Cardiac atrium fibroblast (primary cell): ENCODE measurements around the gene KRT38. TPM values are rescaled to one million over a fixed set of nuclear protein-coding genes. Genes with fewer than 3 reads are reported as not detected.

Source experiments
- total RNA-seq: library from RNA; depleted of rRNA; stranded (reverse); fragments of >200 nt; gene quantifications from 2 replicates; pipeline ENCODE4 v1.2.3, GENCODE V29; 2015

KRT38 gene
- total RNA-seq = not detected in 2 replicates

GRCh38 chr17:41440531-41441033 lies at the start of gene KRT38:
KRT38 (minus strand) TSS chr17:41440983; CDS start chr17:41440921, 62 bp downstream.

DNA sequence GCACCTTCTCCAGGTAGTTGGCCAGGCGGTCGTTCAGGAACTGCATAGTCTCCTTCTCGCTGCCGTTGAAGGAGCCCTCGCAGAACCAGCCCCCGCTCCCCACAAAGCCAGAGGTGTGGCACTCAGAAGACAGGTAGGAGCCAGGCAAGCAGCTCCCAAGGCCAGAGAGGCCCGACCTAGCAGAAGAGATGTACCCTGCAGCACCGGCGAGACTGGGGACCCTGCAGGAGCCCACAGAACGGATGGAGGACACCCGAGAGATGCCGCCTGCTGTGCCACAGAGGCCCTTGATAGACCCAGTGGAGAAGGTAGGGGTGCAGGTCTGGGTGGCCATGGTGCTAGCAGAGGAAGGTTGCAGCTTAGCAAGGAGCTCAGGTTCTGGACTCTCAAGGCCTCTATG lies 48.7 kb upstream of the KRT38 start, which contains the start of gene KRT36:
TSS of gene KRT36 (minus strand) at position 380 of the 400 bp plus-strand sequence. CDS start at position 334, 46 bp downstream.

DNA sequence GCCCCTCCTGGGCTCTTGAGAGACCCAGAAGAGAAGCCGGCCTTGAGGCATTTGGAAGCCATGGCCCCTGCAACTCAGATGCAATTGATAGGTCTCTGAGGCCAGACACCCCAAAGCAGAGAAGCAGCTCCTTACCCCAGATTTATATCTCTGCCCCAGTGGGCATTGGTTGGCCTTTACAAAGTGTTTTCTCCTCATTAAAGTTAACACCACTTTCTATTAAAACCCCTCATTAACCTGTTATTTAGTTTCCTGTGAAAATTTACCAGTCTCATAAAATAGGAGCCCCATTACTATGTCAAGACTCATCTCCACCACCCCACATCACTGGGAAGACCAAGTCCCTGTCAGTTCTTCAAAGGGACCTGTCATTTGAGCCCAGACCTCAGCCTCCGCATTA lies 40.3 kb upstream of the KRT38 start, which contains the start of gene KRT35:
TSS of gene KRT35 (minus strand) at position 116 of the 400 bp plus-strand sequence. CDS start at position 62, 54 bp downstream.

GRCh38 chr17:41466988-41467387 lies 26.2 kb upstream of the KRT38 start, which contains the start of gene KRT32:
KRT32 (minus strand) TSS chr17:41467386; CDS start chr17:41467325, 61 bp downstream.

GRCh38 chr17:41424111-41424635 lies 16.6 kb downstream of the KRT38 start, which contains the start of gene KRT37:
KRT37 (minus strand) TSS chr17:41424585; CDS start chr17:41424523, 62 bp downstream.

DNA sequence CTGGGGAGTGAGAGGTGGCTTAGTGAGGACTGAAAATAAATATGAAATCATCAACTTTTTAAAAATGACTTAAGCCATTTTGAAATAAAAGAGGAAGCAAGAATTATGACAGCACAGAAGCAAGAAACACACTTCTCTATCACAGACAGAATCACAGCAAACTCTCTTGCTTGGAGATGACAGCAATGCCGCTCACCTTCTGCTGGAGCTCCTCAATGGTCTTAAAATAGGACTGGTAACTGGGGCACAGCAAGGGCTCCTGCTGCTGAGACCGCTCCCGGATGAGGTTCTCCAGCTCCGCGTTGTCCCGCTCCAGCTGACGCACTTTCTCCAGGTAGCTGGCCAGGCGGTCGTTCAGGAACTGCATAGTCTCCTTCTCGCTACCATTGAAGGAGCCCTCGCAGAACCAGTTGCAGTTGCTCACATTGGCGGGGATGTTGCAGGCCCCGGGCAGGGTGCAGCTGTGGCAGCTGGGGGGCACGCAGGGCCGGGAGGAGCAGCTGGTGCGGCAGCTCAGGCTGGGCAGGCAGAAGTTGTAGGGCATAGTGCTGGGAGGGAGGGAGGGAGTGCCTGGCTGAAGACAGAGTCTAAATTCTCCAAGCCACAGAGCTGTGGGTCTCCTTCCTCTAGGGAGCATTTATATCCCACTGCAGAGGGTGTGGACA lies 43.7 kb downstream of the KRT38 start, which contains the start of gene KRT31:
TSS of gene KRT31 (minus strand) at position 613 of the 665 bp plus-strand sequence. CDS start at position 544, 69 bp downstream.

Other genes starting within 250 kb of the KRT38 start
- not detected in 2 replicates for gene KRTAP9-2, start 214.3 kb downstream of the KRT38 start, total RNA-seq
- gene KRTAP9-3, start 208.5 kb downstream of the KRT38 start, total RNA-seq = not detected in 2 replicates
- not detected in 2 replicates for gene KRTAP9-8, start 203.0 kb downstream of the KRT38 start, total RNA-seq
- gene KRTAP9-4, start 191.3 kb downstream of the KRT38 start, total RNA-seq = not detected in 2 replicates
- not detected in 2 replicates for gene KRTAP9-9, start 185.6 kb downstream of the KRT38 start, total RNA-seq
- not detected in 2 replicates for gene KRTAP9-6, start 175.6 kb downstream of the KRT38 start, total RNA-seq
- not detected in 2 replicates for gene KRTAP9-7, start 165.3 kb downstream of the KRT38 start, total RNA-seq
- gene KRTAP29-1, start 138.1 kb downstream of the KRT38 start, total RNA-seq = not detected in 2 replicates
- not detected in 2 replicates for gene KRTAP16-1, start 131.7 kb downstream of the KRT38 start, total RNA-seq
- not detected in 2 replicates for gene KRTAP17-1, start 125.3 kb downstream of the KRT38 start, total RNA-seq
- gene KRT33A, start 90.2 kb downstream of the KRT38 start, total RNA-seq = not detected in 2 replicates
- not detected in 2 replicates for gene KRT33B, start 71.2 kb downstream of the KRT38 start, total RNA-seq
- not detected in 2 replicates for gene KRT34, start 58.7 kb downstream of the KRT38 start, total RNA-seq
- gene KRT31, start 43.4 kb downstream of the KRT38 start, total RNA-seq = not detected in 2 replicates
- gene KRT37, start 16.4 kb downstream of the KRT38 start, total RNA-seq = not detected in 2 replicates
- gene KRT32, start 26.4 kb upstream of the KRT38 start, total RNA-seq = not detected in 2 replicates
- not detected in 2 replicates for gene KRT35, start 40.2 kb upstream of the KRT38 start, total RNA-seq
- not detected in 2 replicates for gene KRT36, start 48.9 kb upstream of the KRT38 start, total RNA-seq
- gene KRT13, start 64.6 kb upstream of the KRT38 start, total RNA-seq = not detected in 2 replicates
- gene KRT15, start 77.9 kb upstream of the KRT38 start, total RNA-seq = 9.6 TPM in 1 of 2 replicates, not detected in the other
- gene KRT19, start 87.3 kb upstream of the KRT38 start, total RNA-seq = 0.72 and 5.7 TPM in 2 replicates
- not detected in 2 replicates for gene KRT9, start 131.1 kb upstream of the KRT38 start, total RNA-seq
- gene KRT14, start 145.9 kb upstream of the KRT38 start, total RNA-seq = not detected in 2 replicates
- not detected in 2 replicates for gene KRT16, start 171.8 kb upstream of the KRT38 start, total RNA-seq
- 0.54 and 0.65 TPM in 2 replicates for gene KRT17, start 183.6 kb upstream of the KRT38 start, total RNA-seq
- gene EIF1, start 247.9 kb upstream of the KRT38 start, total RNA-seq = 109 and 140 TPM in 2 replicates